ENCODE results near the gene FUT4.
"Not testable (repeated sequence)": the region's sequence is repeated elsewhere in the genome, so short reads cannot be mapped to it uniquely, and the experiment has no call there.

FUT4 gene, protein sequence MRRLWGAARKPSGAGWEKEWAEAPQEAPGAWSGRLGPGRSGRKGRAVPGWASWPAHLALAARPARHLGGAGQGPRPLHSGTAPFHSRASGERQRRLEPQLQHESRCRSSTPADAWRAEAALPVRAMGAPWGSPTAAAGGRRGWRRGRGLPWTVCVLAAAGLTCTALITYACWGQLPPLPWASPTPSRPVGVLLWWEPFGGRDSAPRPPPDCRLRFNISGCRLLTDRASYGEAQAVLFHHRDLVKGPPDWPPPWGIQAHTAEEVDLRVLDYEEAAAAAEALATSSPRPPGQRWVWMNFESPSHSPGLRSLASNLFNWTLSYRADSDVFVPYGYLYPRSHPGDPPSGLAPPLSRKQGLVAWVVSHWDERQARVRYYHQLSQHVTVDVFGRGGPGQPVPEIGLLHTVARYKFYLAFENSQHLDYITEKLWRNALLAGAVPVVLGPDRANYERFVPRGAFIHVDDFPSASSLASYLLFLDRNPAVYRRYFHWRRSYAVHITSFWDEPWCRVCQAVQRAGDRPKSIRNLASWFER

DNA sequence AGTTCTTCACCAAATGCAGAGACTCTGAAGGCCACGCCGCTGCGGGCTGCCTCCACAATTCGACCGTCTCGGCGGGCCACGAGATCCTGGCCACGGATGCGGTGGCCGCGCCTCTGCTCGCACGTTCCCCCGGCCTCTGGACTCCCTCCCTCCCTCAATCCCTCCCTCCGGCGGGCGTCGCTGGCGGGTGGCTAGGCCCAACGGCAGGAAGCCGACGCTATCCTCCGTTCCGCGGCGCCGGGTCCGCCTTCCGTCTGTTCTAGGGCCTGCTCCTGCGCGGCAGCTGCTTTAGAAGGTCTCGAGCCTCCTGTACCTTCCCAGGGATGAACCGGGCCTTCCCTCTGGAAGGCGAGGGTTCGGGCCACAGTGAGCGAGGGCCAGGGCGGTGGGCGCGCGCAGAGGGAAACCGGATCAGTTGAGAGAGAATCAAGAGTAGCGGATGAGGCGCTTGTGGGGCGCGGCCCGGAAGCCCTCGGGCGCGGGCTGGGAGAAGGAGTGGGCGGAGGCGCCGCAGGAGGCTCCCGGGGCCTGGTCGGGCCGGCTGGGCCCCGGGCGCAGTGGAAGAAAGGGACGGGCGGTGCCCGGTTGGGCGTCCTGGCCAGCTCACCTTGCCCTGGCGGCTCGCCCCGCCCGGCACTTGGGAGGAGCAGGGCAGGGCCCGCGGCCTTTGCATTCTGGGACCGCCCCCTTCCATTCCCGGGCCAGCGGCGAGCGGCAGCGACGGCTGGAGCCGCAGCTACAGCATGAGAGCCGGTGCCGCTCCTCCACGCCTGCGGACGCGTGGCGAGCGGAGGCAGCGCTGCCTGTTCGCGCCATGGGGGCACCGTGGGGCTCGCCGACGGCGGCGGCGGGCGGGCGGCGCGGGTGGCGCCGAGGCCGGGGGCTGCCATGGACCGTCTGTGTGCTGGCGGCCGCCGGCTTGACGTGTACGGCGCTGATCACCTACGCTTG is at the start of gene FUT4:
Gene FUT4 (plus strand): TSS at position 227 of the 951 bp plus-strand sequence. CDS start 213 bp downstream, at position 440.
- DNase-seq (ENCODE audit: low spot score) = peak; percentile 81
- TF ChIP-seq, protein P1, sequence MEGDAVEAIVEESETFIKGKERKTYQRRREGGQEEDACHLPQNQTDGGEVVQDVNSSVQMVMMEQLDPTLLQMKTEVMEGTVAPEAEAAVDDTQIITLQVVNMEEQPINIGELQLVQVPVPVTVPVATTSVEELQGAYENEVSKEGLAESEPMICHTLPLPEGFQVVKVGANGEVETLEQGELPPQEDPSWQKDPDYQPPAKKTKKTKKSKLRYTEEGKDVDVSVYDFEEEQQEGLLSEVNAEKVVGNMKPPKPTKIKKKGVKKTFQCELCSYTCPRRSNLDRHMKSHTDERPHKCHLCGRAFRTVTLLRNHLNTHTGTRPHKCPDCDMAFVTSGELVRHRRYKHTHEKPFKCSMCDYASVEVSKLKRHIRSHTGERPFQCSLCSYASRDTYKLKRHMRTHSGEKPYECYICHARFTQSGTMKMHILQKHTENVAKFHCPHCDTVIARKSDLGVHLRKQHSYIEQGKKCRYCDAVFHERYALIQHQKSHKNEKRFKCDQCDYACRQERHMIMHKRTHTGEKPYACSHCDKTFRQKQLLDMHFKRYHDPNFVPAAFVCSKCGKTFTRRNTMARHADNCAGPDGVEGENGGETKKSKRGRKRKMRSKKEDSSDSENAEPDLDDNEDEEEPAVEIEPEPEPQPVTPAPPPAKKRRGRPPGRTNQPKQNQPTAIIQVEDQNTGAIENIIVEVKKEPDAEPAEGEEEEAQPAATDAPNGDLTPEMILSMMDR (conservative IDR thresholded peaks at IDR 0.05; ENCODE audit: low read depth) = no peak
- H3K27ac ChIP-seq = peak within 1 kb of the TSS; percentile 93
- CTCF ChIA-PET = interaction anchor here (0.6 kb wide), 1 partner anchor 241 kb away, joined by 3 read pairs; no protein-coding TSS in a partner anchor
- POLR2A ChIA-PET (ENCODE audit: low non-redundant PET) = interaction anchor here (0.6 kb wide), 1 partner anchor 18 kb away, joined by 3 read pairs; no protein-coding TSS in a partner anchor

DNA sequence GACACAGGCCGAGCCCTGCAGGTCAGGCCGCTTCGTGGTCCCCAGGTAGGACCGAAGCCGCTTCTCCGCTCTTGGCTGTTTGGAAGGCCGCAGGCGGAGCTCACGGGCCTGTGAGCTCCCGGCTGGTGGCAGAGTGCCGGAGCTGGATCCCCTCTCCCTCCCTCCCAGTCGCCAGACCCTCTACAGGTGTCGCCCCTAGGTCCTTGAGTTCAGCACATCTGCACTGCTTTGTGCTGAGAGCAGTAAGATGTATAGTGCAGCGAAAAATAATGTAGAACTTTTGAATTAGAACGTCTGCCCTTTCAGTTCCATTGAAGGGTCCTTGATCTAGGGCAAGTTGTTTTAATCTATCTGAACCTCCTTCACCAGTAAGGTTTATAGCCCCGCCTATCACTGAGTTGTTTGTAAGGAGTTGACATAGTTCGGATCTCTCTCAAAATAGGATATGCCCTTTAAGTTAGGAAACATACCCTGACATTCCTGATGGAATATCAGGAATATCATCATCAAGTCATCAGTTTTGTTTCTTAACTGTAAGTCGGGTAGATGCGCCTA is 49.5 kb upstream of the FUT4 start:
- DNase-seq (ENCODE audit: low spot score) = no peak
- H3K27ac ChIP-seq = peak overlapping the region; percentile 96
- TF ChIP-seq, protein P1 (conservative IDR thresholded peaks at IDR 0.05; ENCODE audit: low read depth) = no peak
- POLR2A ChIA-PET (ENCODE audit: low non-redundant PET) = no interaction called here
- CTCF ChIA-PET = no interaction called here

DNA sequence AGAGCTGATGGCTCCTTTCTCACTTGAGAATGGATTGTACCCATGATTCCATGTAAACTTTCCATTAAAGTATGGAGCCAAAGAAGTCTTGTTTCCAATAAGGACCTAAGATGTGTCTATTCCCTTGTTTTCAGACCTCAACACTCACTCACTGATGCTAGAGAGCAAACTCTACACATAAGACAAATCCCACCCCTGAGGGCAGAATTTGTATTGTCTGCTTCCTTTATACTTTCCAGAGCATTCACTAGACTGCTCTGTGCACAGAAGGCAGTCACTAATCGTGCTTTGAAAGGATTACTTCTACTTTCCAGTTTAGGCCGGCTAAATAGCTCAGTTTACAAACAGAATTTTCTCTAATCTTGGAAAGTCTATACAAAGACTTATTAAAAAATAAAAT is 43.5 kb upstream of the FUT4 start:
- no peak for DNase-seq (ENCODE audit: low spot score)
- ChIA-PET POLR2A (ENCODE audit: low non-redundant PET) (no interaction called here), CTCF (interaction anchor here (1.6 kb wide), 1 partner anchor 605 kb away, joined by 8 read pairs; no protein-coding TSS in a partner anchor)
- TF ChIP-seq, protein P1 (conservative IDR thresholded peaks at IDR 0.05; ENCODE audit: low read depth) = no peak
- H3K27ac ChIP-seq = no peak overlapping the region

DNA sequence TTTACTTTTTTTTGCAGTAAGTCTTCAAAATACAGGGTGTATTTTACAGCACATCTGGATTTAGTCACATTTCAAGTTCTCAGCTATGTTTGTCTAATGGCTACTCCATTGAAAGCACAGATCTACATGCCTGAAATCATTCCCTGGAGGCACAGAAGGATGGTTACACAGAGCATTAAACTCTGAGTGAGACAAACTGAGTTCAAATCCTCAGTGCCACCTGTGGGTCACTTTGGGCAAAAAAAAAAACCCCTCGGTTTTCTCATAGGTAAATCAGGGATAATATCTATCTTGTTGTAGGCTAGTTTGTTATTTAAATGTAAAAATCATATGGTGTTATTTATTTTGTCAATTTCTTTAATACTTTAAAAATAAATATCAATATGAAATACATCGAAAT is 42.2 kb upstream of the FUT4 start:
- DNase-seq (ENCODE audit: low spot score) = no peak
- CTCF ChIA-PET = interaction anchor here (0.6 to 1.6 kb wide), 2 partner anchors 256 to 606 kb away, joined by 3 to 8 read pairs; no protein-coding TSS in a partner anchor
- TF ChIP-seq, protein P1 (conservative IDR thresholded peaks at IDR 0.05; ENCODE audit: low read depth) = no peak
- H3K27ac ChIP-seq = no peak overlapping the region
- POLR2A ChIA-PET (ENCODE audit: low non-redundant PET) = no interaction called here

DNA sequence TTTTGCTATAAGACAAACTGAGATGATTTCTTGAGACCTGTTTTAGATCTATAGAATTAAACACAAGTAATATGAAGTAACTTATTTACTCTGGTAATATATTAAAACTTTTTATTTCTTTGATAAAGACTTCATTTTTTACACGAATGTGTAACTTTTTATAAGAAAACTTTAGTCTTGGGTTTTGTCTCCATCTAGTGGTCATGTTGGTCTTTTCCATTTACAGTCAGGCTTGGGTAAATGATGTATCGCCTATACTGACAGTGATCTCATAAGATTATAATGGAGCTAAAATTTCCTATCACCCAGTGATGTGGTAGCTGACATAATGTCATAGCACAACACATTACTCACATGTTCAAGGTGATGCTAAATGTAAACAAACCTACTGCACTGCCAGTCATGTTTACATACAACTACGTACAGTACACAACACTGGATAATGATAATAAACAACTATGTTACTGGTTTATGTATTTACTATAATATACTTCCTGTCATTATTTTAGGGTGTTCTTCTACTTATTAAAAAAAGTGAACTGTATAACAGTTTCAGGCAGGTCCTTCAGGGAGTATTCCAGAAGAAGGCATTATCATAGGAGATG is 38.9 kb upstream of the FUT4 start:
- H3K27ac ChIP-seq = no peak overlapping the region
- DNase-seq (ENCODE audit: low spot score) = peak; percentile 49
- TF ChIP-seq, protein P1 (conservative IDR thresholded peaks at IDR 0.05; ENCODE audit: low read depth) = peak; percentile 76
- ChIA-PET CTCF (interaction anchor here (0.6 to 1.4 kb wide), 9 partner anchors 9 to 614 kb away, joined by 3 to 11 read pairs (median 3); no protein-coding TSS in a partner anchor), POLR2A (ENCODE audit: low non-redundant PET) (no interaction called here)

DNA sequence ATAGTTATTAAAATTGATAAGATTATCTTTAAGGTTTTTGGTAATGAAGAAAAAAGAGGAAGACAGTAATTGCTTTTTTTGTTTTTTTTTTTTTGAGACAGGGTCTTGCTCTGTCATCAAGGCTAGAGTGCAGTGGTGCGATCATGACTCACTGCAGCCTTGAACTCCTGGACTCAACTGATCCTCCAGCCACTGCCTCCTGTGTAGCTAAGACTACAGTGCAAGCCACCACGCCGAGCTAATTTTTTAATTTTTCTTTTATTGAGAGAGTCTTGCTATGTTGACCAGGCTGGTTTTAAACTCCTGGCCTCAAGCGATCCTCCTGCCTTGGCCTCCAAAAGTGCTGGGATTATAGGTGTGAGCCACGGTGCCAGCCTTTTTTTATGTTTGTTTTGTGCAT is 37.2 kb upstream of the FUT4 start:
- POLR2A ChIA-PET (ENCODE audit: low non-redundant PET); DNase-seq (ENCODE audit: low spot score); CTCF ChIA-PET; H3K27ac ChIP-seq: not testable (repeated sequence)

Measured in RWPE1 (cell line).